HG02884 (cell line): ENCODE data around the gene PAX3.

Experiments
- ATAC-seq: cut with Tn5 transposase; IDR thresholded peaks from one replicate; pipeline ENCODE4 v1.9.1; 2021; ENCODE audit warnings: mild to moderate bottlenecking, moderate library complexity; ENCODE audit not compliant: unreplicated experiment

PAX3 gene

DNA sequence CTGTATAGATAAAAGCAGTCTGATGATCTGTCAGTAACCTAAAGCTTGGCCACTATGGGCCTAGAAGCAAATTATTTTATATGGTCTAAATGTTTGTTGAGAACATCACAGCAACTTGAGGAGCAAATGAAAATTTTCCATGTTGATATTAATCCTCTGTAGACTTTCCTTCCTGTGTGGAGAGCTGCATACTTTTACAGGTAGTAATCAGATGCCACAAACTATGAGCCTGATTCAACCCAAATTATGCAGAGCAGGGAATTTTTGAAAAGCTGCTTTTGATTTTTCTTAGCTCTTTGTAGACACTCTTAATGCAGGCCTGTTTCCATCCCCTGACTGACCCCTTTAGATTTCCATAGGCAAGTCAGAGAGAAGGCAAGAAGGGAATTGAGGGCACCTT is 17.3 kb downstream of the PAX3 start:
- ATAC-seq, result no peak

DNA sequence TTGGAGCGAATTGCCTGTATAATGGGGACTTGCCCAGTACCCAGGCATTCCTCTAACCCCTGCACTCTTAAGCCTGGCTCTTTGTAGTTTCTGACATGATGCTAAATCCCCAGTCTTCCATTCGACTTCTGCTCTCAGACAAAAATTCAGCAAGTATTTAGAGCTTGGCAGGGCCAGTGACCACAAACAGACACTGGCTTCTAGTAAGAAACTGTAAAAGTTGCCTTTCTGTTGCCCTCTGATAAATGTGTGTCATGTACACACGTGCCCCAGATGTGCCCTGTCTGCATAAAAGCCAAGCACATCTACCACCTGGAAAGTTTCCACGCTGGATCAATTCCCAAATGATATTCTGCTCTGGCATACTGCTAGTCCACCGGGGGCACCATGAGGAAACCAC is 18.0 kb downstream of the PAX3 start:
- no peak for ATAC-seq

DNA sequence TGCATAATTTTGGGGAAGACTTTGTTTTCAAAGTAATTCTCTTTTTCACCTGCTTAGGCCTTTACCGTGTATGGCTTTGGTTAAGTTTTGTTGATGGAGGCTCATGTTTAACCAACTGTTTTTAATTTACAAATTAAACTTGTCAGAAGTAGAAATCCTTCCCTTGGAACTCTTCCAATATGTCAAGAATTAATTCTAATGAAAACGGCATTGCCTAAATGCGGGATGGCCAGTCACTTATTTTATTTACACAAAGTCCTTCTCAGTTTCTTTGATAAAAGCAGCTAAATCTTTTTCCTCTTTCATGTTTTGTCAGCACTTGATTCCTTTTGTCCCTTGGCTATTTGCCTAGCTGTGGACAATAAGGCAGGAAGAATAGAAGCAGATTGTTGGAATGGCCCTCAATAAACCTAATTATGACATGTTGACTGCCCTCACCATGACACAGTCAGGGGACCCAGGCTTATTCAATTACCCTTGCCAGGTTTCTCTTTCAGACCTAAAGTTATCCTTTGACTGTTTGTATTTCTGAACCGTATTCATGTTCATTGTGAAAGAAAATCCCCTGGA is 26.3 kb downstream of the PAX3 start:
- no peak for ATAC-seq

- ATAC-seq, result no peak
Measured at GRCh38 chr2:222271854-222272253, 26.9 kb downstream of the PAX3 start.

GRCh38 chr2:222270396-222270795 is 28.4 kb downstream of the PAX3 start:
- ATAC-seq, result no peak

GRCh38 chr2:222269132-222269531 is 29.7 kb downstream of the PAX3 start:
- ATAC-seq, result no peak

DNA sequence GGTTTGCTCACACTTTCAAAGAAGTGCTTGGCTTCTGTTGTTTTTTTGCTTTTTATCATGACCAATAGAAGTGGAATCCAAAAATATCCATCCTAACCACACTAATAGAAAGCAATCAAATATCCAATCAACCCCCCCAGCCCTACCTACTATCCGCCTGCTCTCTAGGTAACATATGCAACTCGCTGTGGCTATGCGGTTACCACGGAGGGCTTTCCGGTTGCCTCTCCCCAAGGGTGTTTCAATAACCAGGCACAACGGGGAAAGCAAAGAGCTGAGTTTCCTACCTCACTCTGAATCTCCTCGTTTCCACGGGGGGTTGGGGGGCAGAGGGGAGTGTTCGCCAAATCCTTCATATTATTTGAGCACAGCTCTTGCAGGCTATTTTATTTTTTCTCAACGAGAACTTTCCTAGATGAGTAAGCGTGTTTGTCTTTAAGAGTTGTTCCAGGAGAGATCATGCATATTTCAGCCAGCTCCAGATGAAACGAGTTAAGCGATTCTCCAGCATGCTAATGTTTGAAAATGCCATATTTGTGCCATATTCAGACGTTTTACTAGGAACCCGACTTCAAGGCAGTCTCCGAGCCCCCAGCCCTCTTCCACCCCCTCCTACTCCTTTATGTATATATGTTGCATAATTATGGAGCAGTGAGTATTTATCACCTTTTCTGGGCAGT is 30.3 kb downstream of the PAX3 start:
- no peak for ATAC-seq

DNA sequence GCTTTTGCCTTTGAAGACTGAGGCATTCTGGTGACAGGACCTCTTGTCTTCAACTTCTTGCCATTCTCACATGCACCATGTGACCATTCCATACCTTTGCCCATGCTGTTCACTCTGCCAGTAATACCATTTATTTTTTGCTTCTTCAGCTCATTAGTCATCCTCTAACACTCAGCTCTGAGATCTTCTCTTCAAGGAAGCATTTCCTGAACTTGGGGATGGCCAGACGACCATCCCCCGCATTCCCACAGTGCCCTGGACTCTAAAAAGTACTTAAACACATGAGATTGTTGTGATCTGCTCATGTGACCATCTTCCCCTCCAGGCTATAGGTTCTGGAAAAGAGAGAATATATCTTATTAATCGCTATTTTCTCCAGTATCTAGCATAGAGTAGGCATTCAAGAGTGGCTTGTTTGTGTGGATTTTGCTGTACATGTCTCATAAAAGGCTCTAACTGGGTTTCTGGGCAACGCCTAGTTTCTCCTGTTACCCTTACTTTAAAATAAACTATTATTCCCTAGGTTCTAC is 33.9 kb downstream of the PAX3 start:
- no peak for ATAC-seq

DNA sequence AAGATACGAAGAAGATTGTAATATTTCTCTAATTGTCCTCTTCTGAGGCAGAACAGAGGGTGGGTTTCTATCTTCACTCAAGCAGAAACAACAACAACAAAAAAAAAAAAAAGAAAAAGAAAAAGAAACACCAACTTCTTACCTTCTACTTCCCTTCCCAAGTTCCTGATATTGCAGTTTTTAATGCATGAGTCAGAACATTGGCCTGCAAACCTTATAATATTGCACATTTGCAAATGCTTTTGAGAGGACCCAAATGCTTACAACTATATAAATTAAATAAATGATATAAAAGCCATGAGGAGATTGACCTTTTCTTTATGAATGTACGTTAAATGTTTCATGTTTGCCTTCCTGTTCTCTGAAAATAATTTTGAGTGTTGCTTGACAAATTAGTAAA is 37.3 kb downstream of the PAX3 start:
- no peak for ATAC-seq

DNA sequence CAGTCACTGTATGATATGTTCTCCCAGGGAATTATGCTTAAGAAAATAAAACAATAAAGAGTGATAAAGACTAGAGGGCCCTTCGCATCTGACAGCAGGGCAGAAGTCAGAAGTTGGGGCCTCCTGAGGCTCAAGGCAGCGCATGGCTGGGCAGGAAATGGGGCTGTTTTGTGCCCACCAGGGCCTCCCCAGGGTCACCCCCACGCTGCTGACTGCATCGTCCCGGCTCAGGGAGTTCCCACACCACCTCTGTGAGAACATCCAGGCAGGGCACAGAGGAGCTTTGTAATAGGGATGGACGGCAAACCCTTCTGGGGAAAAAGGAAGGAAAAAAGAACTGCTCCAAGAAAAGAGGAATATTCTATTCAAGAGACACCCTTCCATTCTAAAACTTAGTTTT is 41.2 kb downstream of the PAX3 start:
- ATAC-seq, result no peak

DNA sequence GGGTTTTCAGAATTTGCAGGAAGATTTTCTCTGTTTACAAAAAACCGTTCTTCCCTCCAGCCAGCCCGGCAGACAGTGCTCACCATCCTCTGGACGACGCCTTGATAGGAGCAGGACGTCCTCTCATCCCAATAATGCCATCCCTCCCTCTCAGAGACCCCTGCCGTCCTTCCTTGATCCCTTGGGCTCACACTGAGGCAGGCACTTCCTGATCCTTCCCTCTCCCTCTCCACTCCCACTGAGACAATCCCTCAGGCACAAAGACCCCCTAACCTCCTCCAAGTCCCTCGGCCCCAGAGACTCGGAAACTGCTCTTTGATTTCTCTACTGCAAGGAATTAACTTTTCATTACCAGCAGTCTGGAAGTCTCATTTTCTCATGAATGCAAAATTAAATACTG is 42.5 kb downstream of the PAX3 start:
- ATAC-seq, result no peak

- ATAC-seq, result no peak
Measured at GRCh38 chr2:222255090-222255489, 43.7 kb downstream of the PAX3 start.

DNA sequence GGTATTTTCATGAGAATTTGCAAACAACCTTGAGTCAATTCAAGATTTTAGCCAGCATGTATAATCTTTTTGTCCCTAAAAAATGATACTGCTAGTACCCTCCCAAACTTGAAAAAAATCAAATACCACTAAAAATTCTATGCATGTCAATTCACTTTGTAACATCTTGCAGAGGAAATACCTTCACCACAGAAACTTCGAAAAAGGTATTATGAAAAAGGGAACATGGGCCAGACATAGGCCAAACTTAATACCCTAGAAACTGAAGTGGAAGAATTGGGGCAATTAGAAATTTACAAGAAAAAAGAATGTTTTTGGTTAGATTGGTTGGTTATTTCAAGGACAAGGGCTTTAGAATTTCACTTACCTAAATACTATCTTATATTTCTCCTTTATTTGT is 48.5 kb downstream of the PAX3 start:
- no peak for ATAC-seq

DNA sequence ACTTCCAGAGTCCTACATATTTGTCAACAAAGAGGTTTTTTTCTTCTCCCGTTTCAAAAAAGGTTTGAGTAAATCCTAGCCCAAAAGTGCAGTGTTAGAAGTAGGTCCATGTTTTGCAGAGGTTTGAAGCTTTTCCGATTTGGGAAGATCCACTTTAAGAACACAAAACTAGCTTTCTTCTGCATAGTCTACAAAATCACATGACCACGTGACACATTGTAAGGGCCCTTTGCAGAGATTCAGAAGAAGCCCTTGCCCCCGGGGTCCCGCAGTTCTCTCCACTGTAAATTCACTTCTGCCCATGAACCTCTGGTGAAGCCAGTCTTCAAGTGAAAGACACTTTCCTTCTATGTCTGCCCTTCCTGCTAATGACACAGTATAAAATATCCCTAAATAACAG is 49.4 kb downstream of the PAX3 start:
- ATAC-seq, result no peak

GRCh38 chr2:222248818-222249217 is 50.0 kb downstream of the PAX3 start:
- no peak for ATAC-seq

GRCh38 chr2:222248256-222248655 is 50.5 kb downstream of the PAX3 start:
- no peak for ATAC-seq

GRCh38 chr2:222242532-222242931 is 56.3 kb downstream of the PAX3 start:
- no peak for ATAC-seq

DNA sequence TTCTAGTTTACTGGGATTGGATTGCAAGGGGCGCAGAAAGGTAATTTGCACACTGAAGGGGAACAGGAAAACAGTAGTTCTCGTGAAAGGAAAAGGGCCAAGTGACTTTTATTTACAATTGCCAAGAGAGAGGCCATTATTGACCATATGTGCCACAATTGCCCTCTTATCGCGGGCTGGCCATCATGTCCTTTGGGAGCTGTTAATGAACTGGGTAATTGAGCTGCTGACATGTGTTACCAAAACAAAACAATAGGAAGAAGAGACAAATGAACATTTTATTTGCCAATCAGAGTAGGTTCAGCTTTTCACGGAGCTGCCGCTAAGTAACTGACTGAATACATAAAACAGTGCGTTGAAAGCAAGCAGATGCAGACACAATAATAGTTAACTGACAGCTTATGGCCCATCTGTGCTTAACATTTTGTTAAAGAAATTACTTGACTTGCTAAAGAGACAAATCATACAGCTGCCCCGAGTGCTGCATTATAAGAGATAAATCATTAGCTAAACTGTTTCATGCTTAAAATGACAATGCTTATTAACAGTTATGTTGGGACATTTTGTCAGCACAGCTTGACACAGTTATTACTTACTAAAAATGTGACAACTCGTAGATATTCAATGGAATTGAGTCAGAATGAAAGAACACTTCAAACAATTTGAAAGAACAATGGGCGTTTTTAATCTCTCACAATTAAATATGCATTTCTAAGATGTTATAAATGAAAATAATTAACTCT is 57.5 kb downstream of the PAX3 start:
- no peak for ATAC-seq

- no peak for ATAC-seq
Measured at GRCh38 chr2:222240676-222241049, 58.1 kb downstream of the PAX3 start.

DNA sequence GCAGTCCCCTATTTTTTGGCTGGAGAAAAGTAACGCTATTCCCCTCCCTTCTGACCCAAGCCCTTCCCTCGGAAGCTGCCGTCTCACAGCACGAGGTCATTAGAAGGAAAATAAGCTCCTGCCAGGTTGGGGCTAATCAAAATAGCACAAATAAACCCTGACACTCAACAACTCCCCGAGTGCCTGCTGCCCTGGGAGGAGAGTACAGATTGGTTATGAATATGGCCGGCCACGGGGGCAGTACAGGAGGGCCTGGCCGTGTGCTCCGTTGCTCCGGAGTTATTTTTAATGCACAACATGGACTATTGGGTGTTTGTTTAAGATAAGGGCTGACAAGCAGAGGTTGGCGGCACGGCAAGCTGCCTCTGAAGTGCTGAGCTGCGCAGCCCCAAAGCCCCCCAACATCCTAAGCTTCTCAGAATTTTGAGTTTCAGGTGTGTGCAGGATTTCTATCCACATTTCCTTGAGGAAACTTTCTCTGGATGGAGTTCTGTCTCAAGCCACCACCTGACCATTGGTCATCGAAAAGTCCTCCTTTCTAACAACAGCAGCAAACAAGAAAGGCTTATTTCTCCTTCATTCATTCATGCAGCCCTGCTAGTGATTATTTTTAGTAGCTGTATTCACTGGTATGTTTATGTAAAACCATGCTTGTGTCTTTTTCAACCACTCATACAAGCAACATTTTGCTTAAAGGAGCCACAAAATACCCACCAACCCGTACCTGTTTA is 58.7 kb downstream of the PAX3 start:
- no peak for ATAC-seq

- no peak for ATAC-seq
Measured at GRCh38 chr2:222239091-222239490, 59.7 kb downstream of the PAX3 start.

GRCh38 chr2:222238072-222238471 is 60.7 kb downstream of the PAX3 start:
- ATAC-seq, result no peak
